ENCODE measurements around the gene RC3H1.

DNA sequence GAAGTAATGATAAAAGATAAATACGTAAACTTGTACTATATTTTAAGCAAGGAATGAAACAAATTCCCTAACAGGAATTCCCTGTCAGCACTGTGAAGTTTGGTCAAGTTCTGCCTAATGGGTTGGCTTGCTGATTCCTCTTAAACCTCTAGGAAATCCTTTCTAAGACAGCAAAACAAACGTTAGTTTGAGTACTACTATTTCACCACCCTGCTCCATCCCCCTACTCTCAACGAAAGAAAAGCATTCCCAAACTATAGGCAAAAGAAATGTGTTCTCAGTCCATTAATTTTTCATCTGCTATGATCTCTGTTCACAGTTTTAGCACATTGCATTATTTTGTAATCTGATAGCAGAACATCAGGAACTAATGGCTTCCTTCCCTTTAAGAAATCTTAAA is 121.2 kb downstream of the RC3H1 start:
- TF ChIP-seq, protein P1, sequence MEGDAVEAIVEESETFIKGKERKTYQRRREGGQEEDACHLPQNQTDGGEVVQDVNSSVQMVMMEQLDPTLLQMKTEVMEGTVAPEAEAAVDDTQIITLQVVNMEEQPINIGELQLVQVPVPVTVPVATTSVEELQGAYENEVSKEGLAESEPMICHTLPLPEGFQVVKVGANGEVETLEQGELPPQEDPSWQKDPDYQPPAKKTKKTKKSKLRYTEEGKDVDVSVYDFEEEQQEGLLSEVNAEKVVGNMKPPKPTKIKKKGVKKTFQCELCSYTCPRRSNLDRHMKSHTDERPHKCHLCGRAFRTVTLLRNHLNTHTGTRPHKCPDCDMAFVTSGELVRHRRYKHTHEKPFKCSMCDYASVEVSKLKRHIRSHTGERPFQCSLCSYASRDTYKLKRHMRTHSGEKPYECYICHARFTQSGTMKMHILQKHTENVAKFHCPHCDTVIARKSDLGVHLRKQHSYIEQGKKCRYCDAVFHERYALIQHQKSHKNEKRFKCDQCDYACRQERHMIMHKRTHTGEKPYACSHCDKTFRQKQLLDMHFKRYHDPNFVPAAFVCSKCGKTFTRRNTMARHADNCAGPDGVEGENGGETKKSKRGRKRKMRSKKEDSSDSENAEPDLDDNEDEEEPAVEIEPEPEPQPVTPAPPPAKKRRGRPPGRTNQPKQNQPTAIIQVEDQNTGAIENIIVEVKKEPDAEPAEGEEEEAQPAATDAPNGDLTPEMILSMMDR (IDR thresholded peaks at IDR 0.05) = no peak
- TF ChIP-seq POLR2A (IDR thresholded peaks at IDR 0.05) = no peak

Data from heart left ventricle (tissue), 13 donors.